ENCODE data around the gene KRTAP10-7.
"Not testable (repeated sequence)": the region's sequence is repeated elsewhere in the genome, so short reads cannot be mapped to it uniquely, and the experiment has no call there.

The KRTAP10-7 gene

GRCh38 chr21:44636209-44637017 lies 36.0 kb downstream of the KRTAP10-7 start:
- no peak for DNase-seq (ENCODE audit: low spot score)

- no peak for DNase-seq (ENCODE audit: low spot score)
Measured at GRCh38 chr21:44637018-44637850, 36.8 kb downstream of the KRTAP10-7 start, which contains the start of gene KRTAP10-10. Gene KRTAP10-10, plus strand, starts transcription at chr21:44637356. Its CDS starts 62 bp downstream, at chr21:44637418.

DNA sequence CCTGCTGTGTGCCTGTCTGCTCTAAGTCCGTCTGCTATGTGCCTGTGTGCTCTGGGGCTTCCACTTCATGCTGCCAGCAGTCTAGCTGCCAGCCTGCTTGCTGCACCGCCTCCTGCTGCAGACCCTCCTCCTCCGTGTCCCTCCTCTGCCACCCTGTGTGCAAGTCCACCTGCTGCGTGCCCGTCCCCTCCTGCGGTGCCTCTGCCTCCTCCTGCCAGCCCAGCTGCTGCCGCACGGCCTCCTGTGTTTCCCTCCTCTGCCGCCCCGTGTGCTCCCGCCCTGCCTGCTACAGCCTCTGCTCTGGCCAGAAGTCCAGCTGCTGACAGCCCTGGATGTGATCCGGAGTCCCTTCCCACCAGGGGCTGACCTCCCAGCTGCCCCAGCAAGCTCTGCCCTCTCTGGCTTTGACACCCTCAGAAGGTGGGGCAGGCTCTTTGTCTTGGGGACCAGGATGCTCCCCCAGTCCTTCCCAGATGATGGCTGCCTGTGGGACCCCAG lies 37.5 kb downstream of the KRTAP10-7 start:
- not testable (repeated sequence) for DNase-seq (ENCODE audit: low spot score)

GRCh38 chr21:44638506-44639330 lies 38.3 kb downstream of the KRTAP10-7 start:
- DNase-seq (ENCODE audit: low spot score): not testable (repeated sequence)

DNA sequence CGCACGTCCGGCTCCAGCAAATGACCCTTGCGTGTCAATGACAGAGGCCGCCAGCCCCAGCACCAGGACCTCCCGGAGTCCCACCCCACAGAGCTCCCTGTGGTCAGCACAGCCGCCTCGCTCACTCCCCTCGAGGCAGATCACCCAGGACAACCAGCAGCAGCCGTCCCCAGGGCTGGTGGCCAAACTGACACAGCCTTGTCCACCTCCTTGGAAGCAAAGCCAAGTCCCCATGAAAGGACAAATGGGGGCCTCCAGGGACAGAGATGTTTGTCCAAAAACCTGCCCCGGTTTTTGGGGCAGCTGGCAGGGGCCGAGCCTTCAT lies 38.9 kb downstream of the KRTAP10-7 start:
- no peak for DNase-seq (ENCODE audit: low spot score)

DNA sequence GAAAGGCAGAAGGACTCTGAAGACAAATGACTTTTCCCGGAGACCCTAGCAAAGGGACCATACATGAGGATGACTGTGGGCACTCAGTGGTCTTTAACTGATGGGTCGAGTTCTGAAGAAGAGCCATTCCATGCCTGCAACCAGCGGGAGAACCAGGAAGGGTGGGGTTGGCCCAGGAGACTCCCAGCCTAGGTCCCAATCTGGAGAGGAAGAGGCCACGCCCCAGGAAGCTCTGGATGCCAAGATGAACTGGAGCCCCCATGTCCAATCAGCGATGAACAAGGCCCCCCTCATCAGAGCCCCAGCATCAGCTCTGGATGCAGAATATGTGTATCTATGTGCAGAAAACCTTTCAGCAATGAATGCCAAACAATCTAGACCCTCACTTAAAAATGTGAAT lies 40.4 kb downstream of the KRTAP10-7 start:
- DNase-seq (ENCODE audit: low spot score): no peak

DNA sequence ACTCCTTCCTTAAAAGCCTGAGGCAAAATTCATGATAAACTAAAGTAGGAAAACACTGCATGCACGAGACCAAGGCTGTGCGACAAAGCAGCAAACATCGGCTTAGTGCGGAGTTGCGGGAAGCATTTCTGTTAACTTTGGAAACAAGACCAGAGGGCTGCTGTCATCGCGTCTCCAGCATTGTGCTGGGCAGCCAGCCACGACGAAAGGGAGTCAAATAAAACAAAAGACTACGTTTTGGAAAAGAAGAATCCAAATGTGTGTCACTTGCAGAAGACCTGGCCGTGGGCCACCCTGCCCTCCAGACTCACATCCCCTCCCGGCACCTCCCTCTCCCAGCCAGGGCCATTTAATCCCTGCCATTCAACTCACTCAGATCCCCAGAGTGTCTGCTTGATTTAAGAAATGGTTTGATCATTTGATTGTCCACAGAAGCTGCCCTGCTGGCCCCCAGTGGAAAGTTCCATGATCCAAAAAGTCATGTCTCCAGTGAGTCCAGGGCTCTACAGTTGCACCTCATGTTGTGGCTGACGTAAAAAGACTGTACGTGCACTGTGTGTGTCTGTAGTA lies 43.4 kb downstream of the KRTAP10-7 start:
- DNase-seq (ENCODE audit: low spot score): no peak

GRCh38 chr21:44644878-44645277 lies 44.5 kb downstream of the KRTAP10-7 start:
- DNase-seq (ENCODE audit: low spot score): no peak

DNA sequence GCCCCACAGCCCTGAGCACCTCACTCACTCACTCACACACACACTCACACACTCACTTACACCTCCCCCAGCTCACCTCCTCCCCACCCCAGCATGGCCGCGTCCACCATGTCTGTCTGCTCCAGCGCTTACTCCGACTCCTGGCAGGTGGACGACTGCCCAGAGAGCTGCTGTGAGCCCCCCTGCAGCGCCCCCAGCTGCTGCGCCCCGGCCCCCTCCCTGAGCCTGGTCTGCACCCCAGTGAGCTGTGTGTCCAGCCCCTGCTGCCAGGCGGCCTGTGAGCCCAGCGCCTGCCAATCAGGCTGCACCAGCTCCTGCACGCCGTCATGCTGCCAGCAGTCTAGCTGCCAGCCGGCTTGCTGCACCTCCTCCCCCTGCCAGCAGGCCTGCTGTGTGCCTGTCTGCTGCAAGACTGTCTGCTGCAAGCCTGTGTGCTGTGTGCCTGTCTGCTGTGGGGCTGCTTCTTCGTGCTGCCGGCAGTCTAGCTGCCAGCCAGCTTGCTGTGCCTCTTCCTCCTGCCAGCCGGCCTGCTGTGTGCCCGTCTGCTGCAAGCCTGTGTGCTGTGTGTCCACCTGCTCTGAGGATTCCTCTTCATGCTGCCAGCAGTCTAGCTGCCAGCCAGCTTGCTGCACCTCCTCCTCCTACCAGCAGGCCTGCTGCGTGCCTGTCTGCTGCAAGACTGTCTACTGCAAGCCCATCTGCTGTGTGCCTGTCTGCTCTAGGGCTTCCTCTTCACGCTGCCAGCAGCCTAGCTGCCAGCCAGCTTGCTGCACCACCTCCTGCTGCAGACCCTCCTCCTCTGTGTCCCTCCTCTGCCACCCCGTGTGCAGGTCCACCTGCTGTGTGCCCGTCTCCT lies 46.2 kb downstream of the KRTAP10-7 start, which contains the start of gene KRTAP10-11:
TSS of gene KRTAP10-11 (plus strand) at position 49 of the 856 bp plus-strand sequence. CDS start at position 94, 45 bp downstream.
- not testable (repeated sequence) for DNase-seq (ENCODE audit: low spot score)

DNA sequence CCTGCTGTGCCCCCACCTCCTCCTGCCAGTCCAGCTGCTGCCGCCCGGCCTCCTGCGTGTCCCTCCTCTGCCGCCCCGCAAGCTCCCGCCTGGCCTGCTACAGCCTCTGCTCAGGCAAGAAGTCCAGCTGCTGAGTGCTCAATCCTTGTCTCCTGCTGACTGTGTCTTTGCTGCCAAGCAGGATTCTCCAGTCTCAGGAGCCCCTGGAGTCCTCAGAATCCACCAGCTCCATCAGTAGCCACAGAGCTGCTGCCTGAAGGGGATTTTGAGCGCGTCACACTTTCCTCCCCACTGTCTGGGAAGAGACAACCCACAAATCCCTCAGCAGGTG lies 46.8 kb downstream of the KRTAP10-7 start:
- no peak for DNase-seq (ENCODE audit: low spot score)

DNA sequence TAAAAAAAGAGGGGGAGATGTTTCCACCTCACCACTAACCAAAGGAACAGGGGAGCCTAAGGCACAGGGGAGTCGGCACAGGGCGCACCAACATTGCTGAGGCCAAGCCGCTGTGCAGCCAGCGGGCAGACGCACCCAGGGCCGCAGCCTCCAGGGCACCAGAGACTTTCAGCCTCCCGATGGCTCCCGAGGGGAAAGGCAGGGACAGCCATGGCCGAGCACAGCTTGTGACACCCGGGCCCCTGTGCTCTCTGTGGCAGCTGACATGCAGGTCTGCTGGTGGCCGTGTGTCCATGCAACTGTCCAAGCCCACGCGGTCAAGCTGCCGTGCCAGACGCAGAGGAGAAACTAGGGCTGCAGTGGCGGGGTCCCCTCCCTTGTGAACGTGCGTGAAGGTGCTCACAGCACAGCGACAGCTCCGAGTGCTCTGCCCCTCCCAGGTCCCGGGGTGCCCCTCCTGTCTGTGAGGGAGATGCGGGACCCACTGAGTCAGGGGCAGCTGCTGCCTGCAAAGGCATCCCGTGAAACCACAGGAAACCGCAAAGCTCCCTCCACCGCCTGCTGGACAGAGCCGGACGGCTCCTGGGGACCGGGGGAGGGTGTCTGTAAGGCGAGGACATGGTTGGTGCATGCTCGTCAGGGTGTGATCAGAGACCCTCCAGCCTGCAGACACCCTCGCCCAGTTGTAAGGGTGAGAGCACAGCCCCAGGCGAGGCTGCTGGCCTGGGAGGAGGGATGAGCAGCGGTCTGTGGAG lies 48.3 kb downstream of the KRTAP10-7 start:
- no peak for DNase-seq (ENCODE audit: low spot score)

DNA sequence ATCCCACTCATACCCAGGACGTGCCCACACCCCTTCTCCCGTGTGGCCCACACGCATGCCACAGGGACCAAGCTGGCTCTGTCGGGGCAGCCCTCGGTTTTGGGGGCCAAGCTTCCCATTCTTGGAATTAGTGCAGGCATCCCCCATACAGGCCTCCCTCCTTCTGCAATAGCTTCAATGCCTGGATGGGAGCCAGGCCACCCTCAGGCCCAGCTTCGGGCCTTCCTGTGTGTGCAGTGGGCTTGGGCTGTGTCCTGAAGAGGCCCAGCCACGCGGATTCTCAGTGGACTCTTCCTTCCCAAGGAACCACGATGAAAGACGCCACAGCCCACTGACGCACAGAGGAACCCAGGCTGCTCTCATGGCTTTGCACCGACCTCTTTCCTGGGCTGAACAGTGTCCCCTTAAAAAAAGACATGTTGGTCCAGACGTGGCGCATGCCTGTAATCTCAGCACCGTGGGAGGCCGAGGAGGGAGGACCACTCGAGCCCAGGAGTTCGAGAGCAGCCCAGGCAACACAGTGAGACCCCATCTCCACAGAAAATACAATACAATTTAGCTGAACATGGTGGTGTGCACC lies 49.2 kb downstream of the KRTAP10-7 start:
- no peak for DNase-seq (ENCODE audit: low spot score)

DNA sequence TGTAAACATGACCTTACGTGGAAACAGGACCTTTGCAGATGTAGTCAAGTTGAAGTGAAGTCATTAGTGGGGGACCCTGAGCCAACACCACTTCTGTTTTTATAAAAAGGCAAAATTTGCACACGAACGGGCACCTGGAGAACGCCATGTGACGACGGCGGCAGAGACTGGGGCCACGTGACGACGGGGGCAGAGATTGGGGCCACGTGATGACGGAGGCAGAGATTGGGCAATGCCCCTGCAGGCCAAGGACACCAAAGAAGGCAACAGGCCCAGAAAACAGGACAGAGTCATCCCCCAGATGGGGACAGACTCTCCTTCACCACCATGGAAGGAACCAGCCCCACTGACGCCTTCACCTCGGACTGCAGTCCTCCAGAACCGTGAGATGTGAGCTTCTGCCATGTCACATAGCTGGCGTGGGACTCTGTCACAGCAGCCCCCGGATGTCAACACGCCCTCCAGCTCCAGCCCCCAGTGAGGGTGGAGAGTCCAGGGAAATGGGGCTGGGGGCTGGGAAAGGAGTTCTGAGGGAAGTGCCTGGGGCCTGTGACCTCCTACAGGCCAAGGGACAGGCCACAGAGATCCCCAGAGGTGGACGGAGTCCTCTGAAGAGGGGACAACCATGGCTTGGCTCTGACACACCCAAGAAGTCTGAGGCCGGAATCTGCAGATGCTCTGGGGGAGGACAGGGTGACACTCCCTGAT lies 50.0 kb downstream of the KRTAP10-7 start:
- no peak for DNase-seq (ENCODE audit: low spot score)

- no peak for DNase-seq (ENCODE audit: low spot score)
Measured at GRCh38 chr21:44650973-44651675, 50.7 kb downstream of the KRTAP10-7 start.
